Activated CD8-positive, alpha-beta memory T cell treated with anti-CD3 and anti-CD28 coated beads, Interleukin-2, amount 10 ng/mL, durations not matched to agents 7 days and 5 days (primary cell): ENCODE results near the gene KCNJ2. TPM values are rescaled to one million over a fixed set of nuclear protein-coding genes. Genes with fewer than 3 reads are reported as not detected.

ENCODE experiments used
- ATAC-seq: fragments of 150-1000 bp; cut with Tn5 transposase; one replicate; pipeline ENCODE4 v1.10.0; 2021; ENCODE audit warnings: moderate library complexity
- CTCF ChIA-PET: fragments of 350-600 bp; sonication (Branson Sonifier 250); formaldehyde crosslinking; loops from one replicate; lab custom pipeline; 2021; ENCODE audit warnings: antibody characterized with exemption; lab: Charles Lee
- DNase-seq: peaks from one replicate; pipeline ENCODE4 v3.0.0-alpha.2; 2020
- H3K27ac Mint-ChIP-seq: one replicate; pipeline ENCODE4 v1.8.0; 2021; ENCODE audit warnings: mild to moderate bottlenecking, mixed read lengths
- H3K27me3 Mint-ChIP-seq: one replicate; pipeline ENCODE4 v1.8.0; 2021; ENCODE audit warnings: mixed read lengths
- H3K36me3 Mint-ChIP-seq: one replicate; pipeline ENCODE4 v1.8.0; 2021; ENCODE audit warnings: mild to moderate bottlenecking, mixed read lengths
- H3K4me1 Mint-ChIP-seq: one replicate; pipeline ENCODE4 v1.8.0; 2021; ENCODE audit warnings: mixed read lengths
- H3K4me3 Mint-ChIP-seq: one replicate; pipeline ENCODE4 v1.8.0; 2021; ENCODE audit warnings: mild to moderate bottlenecking, moderate library complexity, mixed read lengths
- H3K9me3 Mint-ChIP-seq: one replicate; pipeline ENCODE4 v1.8.0; 2022; ENCODE audit warnings: low read depth, mixed read lengths
- total RNA-seq, 2 experiments: library from RNA; stranded (reverse); gene quantifications; one replicate each; pipeline ENCODE4 v1.2.3, GENCODE V29; 2021

Gene KCNJ2
- total RNA-seq, 2 experiments from 2014 or later: not detected

GRCh38 chr17:70169709-70170597, 621 bp downstream of the KCNJ2 start:
- Mint-ChIP-seq H3K36me3 (no peaks in the 10 kb centered on the region), H3K4me3 (peak overlapping the region; percentile 36), H3K27ac (no peak overlapping the region), H3K4me1 (peaks cover 17% of the 10 kb centered on the region), H3K27me3 (peaks cover 64% of the 10 kb centered on the region), H3K9me3 (no peaks in the 10 kb centered on the region)
- DNase-seq (no peak), ATAC-seq (peak; percentile 18)
- CTCF ChIA-PET: no interaction called here

- Mint-ChIP-seq H3K4me1 (peaks cover 17% of the 10 kb centered on the region), H3K4me3 (no peak overlapping the region), H3K9me3 (no peaks in the 10 kb centered on the region), H3K27ac (no peak overlapping the region), H3K27me3 (peaks cover 62% of the 10 kb centered on the region), H3K36me3 (no peaks in the 10 kb centered on the region)
- no peak for ATAC-seq
- no peak for DNase-seq
- CTCF ChIA-PET: no interaction called here
Observed at GRCh38 chr17:70171159-70171558, 1.8 kb downstream of the KCNJ2 start.

- Mint-ChIP-seq H3K9me3 (no peaks in the 10 kb centered on the region), H3K4me3 (no peak overlapping the region), H3K27ac (no peak overlapping the region), H3K27me3 (peaks cover 51% of the 10 kb centered on the region), H3K36me3 (no peaks in the 10 kb centered on the region), H3K4me1 (peaks cover 17% of the 10 kb centered on the region)
- ATAC-seq (no peak), DNase-seq (no peak)
- CTCF ChIA-PET: interaction anchor here (0.7 to 1.2 kb wide), 2 partner anchors 10 to 565 kb away, joined by 3 read pairs; no protein-coding TSS in a partner anchor
Observed at GRCh38 chr17:70172449-70172848, 3.1 kb downstream of the KCNJ2 start.

- H3K36me3 Mint-ChIP-seq: no peaks in the 10 kb centered on the region
- H3K4me3 Mint-ChIP-seq: no peak overlapping the region
- ATAC-seq (no peak), DNase-seq (no peak)
- CTCF ChIA-PET: no interaction called here
- no peak overlapping the region for H3K27ac Mint-ChIP-seq
- peaks cover 47% of the 10 kb centered on the region for H3K27me3 Mint-ChIP-seq
- H3K4me1 Mint-ChIP-seq: peaks cover 15% of the 10 kb centered on the region
- no peaks in the 10 kb centered on the region for H3K9me3 Mint-ChIP-seq
Observed at GRCh38 chr17:70172923-70173322, 3.6 kb downstream of the KCNJ2 start.

- no peak for DNase-seq
- CTCF ChIA-PET: no interaction called here
- ATAC-seq: no peak
- peaks cover 8% of the 10 kb centered on the region for H3K4me1 Mint-ChIP-seq
- H3K4me3 Mint-ChIP-seq: no peak overlapping the region
- no peaks in the 10 kb centered on the region for H3K36me3 Mint-ChIP-seq
- peaks cover 40% of the 10 kb centered on the region for H3K27me3 Mint-ChIP-seq
- H3K27ac Mint-ChIP-seq: no peak overlapping the region
- no peaks in the 10 kb centered on the region for H3K9me3 Mint-ChIP-seq
Observed at GRCh38 chr17:70173681-70174080, 4.3 kb downstream of the KCNJ2 start.

- H3K36me3 Mint-ChIP-seq: no peaks in the 10 kb centered on the region
- H3K9me3 Mint-ChIP-seq: no peaks in the 10 kb centered on the region
- ATAC-seq (no peak), DNase-seq (no peak)
- H3K4me3 Mint-ChIP-seq: no peak overlapping the region
- H3K27me3 Mint-ChIP-seq: peaks cover 4% of the 10 kb centered on the region
- CTCF ChIA-PET: no interaction called here
- no peak overlapping the region for H3K27ac Mint-ChIP-seq
- H3K4me1 Mint-ChIP-seq: no peaks in the 10 kb centered on the region
Observed at GRCh38 chr17:70181376-70181775, 12.0 kb downstream of the KCNJ2 start.

GRCh38 chr17:70181866-70182265, 12.5 kb downstream of the KCNJ2 start:
- ATAC-seq (no peak), DNase-seq (no peak)
- Mint-ChIP-seq H3K27ac (no peak overlapping the region), H3K9me3 (no peaks in the 10 kb centered on the region), H3K4me3 (no peak overlapping the region), H3K27me3 (peaks cover 4% of the 10 kb centered on the region), H3K4me1 (no peaks in the 10 kb centered on the region), H3K36me3 (no peaks in the 10 kb centered on the region)
- CTCF ChIA-PET: no interaction called here

- Mint-ChIP-seq H3K27me3 (peaks cover 4% of the 10 kb centered on the region), H3K4me1 (no peaks in the 10 kb centered on the region)
- ATAC-seq: no peak
Observed at GRCh38 chr17:70183508-70183907, 14.2 kb downstream of the KCNJ2 start.

GRCh38 chr17:70184207-70184606, 14.9 kb downstream of the KCNJ2 start:
- H3K9me3 Mint-ChIP-seq: no peaks in the 10 kb centered on the region
- DNase-seq (no peak), ATAC-seq (no peak)
- H3K27ac Mint-ChIP-seq: no peak overlapping the region
- H3K36me3 Mint-ChIP-seq: no peaks in the 10 kb centered on the region
- no peak overlapping the region for H3K4me3 Mint-ChIP-seq
- CTCF ChIA-PET: no interaction called here
- no peaks in the 10 kb centered on the region for H3K4me1 Mint-ChIP-seq
- peaks cover 4% of the 10 kb centered on the region for H3K27me3 Mint-ChIP-seq

More at GRCh38 chr17:70183508-70183907, 14.2 kb downstream of the KCNJ2 start:
- CTCF ChIA-PET: no interaction called here
- Mint-ChIP-seq H3K9me3 (no peaks in the 10 kb centered on the region), H3K27ac (no peak overlapping the region), H3K36me3 (no peaks in the 10 kb centered on the region), H3K4me3 (no peak overlapping the region)
- no peak for DNase-seq

GRCh38 chr17:70184770-70185169, 15.4 kb downstream of the KCNJ2 start:
- Mint-ChIP-seq H3K27me3 (peaks cover 4% of the 10 kb centered on the region), H3K4me3 (no peak overlapping the region), H3K4me1 (no peaks in the 10 kb centered on the region), H3K9me3 (no peaks in the 10 kb centered on the region), H3K36me3 (no peaks in the 10 kb centered on the region), H3K27ac (no peak overlapping the region)
- DNase-seq (no peak), ATAC-seq (no peak)
- CTCF ChIA-PET: no interaction called here

- ATAC-seq (no peak), DNase-seq (no peak)
- no peaks in the 10 kb centered on the region for H3K9me3 Mint-ChIP-seq
- H3K4me1 Mint-ChIP-seq: no peaks in the 10 kb centered on the region
- H3K36me3 Mint-ChIP-seq: no peaks in the 10 kb centered on the region
- H3K27ac Mint-ChIP-seq: no peak overlapping the region
- CTCF ChIA-PET: no interaction called here
- H3K27me3 Mint-ChIP-seq: peaks cover 4% of the 10 kb centered on the region
- no peak overlapping the region for H3K4me3 Mint-ChIP-seq
Observed at GRCh38 chr17:70185285-70185684, 16.0 kb downstream of the KCNJ2 start.

- no peaks in the 10 kb centered on the region for H3K4me1 Mint-ChIP-seq
- no peaks in the 10 kb centered on the region for H3K36me3 Mint-ChIP-seq
- H3K27ac Mint-ChIP-seq: no peak overlapping the region
Observed at GRCh38 chr17:70187383-70187782, 18.1 kb downstream of the KCNJ2 start.

GRCh38 chr17:70190959-70191805, 21.9 kb downstream of the KCNJ2 start:
- no peaks in the 10 kb centered on the region for H3K4me1 Mint-ChIP-seq
- ATAC-seq (no peak), DNase-seq (no peak)
- H3K4me3 Mint-ChIP-seq: no peak overlapping the region
- no peaks in the 10 kb centered on the region for H3K9me3 Mint-ChIP-seq
- H3K27me3 Mint-ChIP-seq: no peaks in the 10 kb centered on the region
- no peaks in the 10 kb centered on the region for H3K36me3 Mint-ChIP-seq
- CTCF ChIA-PET: no interaction called here
- no peak overlapping the region for H3K27ac Mint-ChIP-seq

More at GRCh38 chr17:70187383-70187782, 18.1 kb downstream of the KCNJ2 start:
- Mint-ChIP-seq H3K4me3 (no peak overlapping the region), H3K9me3 (no peaks in the 10 kb centered on the region), H3K27me3 (no peaks in the 10 kb centered on the region)
- no peak for ATAC-seq
- DNase-seq: no peak
- CTCF ChIA-PET: no interaction called here
